Type B pancreatic cell (in vitro differentiated cells): Measurements from ENCODE around the gene PARD3. TPM values are rescaled to one million over a fixed set of nuclear protein-coding genes. Genes with fewer than 3 reads are reported as not detected.

Experiments used
- DNase-seq: peaks from one replicate; pipeline ENCODE4 v3.0.0; 2021; ENCODE audit warnings: mixed read lengths; ENCODE audit not compliant: unreplicated experiment; ENCODE audit errors: extremely low spot score
- H3K27ac Mint-ChIP-seq: 2 replicates; pipeline ENCODE4 v1.8.0; 2021; ENCODE audit warnings: mild to moderate bottlenecking, mixed read lengths
- H3K27me3 Mint-ChIP-seq: 2 replicates; pipeline ENCODE4 v1.8.0; 2021; ENCODE audit warnings: mixed read lengths
- H3K36me3 Mint-ChIP-seq: 2 replicates; pipeline ENCODE4 v1.8.0; 2021; ENCODE audit warnings: mixed read lengths
- H3K4me1 Mint-ChIP-seq: one replicate; pipeline ENCODE4 v1.8.0; 2021; ENCODE audit warnings: mixed read lengths; ENCODE audit not compliant: unreplicated experiment
- H3K4me3 Mint-ChIP-seq: 2 replicates; pipeline ENCODE4 v1.8.0; 2021; ENCODE audit warnings: mild to moderate bottlenecking, mixed read lengths
- H3K9me3 Mint-ChIP-seq: 2 replicates; pipeline ENCODE4 v1.8.0; 2021; ENCODE audit warnings: mixed read lengths
- total RNA-seq: library from RNA; stranded (reverse); gene quantifications from 2 replicates; pipeline ENCODE4 v1.2.1, GENCODE V29; 2021; ENCODE audit warnings: low replicate concordance
- TF ChIP-seq, protein P1 (sequence below): fragments of 200-600 bp; sonication (generic); conservative IDR thresholded peaks from 2 replicates; pipeline ENCODE4 v1.5.0; 2021; ENCODE audit warnings: antibody characterized with exemption, mild to moderate bottlenecking

Gene PARD3
- total RNA-seq, 1 donor from 2014 or later, result 52.3 TPM

DNA sequence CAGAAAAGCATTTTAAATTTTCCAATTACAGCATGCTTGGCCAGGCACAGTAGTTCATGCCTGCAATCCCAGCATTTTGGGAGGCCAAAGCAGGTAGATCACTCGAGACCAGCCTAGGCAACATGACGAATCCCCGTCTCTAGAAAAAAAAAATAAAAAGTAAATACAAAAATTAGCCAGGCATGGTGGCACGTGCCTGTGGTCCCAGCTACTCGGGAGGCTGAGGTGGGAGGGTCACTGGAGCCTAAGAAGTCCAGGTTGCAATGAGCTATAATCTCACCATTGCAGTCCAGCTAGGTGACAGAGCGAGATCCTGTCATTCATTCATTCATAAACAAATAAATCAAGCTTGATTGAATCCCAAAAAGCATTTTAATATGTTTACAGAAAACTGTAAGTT is 234.9 kb downstream of the PARD3 start:
- TF ChIP-seq, protein P1, sequence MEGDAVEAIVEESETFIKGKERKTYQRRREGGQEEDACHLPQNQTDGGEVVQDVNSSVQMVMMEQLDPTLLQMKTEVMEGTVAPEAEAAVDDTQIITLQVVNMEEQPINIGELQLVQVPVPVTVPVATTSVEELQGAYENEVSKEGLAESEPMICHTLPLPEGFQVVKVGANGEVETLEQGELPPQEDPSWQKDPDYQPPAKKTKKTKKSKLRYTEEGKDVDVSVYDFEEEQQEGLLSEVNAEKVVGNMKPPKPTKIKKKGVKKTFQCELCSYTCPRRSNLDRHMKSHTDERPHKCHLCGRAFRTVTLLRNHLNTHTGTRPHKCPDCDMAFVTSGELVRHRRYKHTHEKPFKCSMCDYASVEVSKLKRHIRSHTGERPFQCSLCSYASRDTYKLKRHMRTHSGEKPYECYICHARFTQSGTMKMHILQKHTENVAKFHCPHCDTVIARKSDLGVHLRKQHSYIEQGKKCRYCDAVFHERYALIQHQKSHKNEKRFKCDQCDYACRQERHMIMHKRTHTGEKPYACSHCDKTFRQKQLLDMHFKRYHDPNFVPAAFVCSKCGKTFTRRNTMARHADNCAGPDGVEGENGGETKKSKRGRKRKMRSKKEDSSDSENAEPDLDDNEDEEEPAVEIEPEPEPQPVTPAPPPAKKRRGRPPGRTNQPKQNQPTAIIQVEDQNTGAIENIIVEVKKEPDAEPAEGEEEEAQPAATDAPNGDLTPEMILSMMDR, result no peak
- Mint-ChIP-seq H3K36me3 (no peaks in the 10 kb centered on the region), H3K4me1 (peaks cover 64% of the 10 kb centered on the region), H3K27me3 (no peaks in the 10 kb centered on the region), H3K27ac (peak overlapping the region; percentile 66), H3K4me3 (no peak overlapping the region), H3K9me3 (no peaks in the 10 kb centered on the region)
- DNase-seq, result no peak

DNA sequence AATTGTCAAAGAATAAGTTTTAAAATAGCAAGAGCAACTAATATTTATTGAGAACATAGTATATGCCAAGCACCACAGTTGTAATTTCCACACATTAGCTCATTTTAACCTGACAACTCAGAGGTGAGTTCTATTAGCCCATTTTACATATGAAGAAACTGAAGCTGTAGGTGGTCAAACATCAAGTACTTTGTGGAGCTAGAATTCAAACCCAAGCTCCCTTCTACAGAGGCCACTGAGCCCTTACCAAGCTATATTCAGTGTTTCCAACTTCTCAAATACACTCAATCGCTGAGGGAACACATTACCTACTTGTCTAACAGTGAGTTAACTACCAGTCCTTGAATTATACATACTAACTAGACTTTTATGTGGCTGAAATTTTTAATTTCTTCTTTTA is 236.6 kb downstream of the PARD3 start:
- DNase-seq, result no peak
- peaks cover 51% of the 10 kb centered on the region for H3K4me1 Mint-ChIP-seq
- no peak overlapping the region for H3K4me3 Mint-ChIP-seq
- no peaks in the 10 kb centered on the region for H3K36me3 Mint-ChIP-seq
- H3K9me3 Mint-ChIP-seq, result no peaks in the 10 kb centered on the region
- H3K27ac Mint-ChIP-seq, result no peak overlapping the region
- H3K27me3 Mint-ChIP-seq, result no peaks in the 10 kb centered on the region
- TF ChIP-seq, protein P1, result no peak

DNA sequence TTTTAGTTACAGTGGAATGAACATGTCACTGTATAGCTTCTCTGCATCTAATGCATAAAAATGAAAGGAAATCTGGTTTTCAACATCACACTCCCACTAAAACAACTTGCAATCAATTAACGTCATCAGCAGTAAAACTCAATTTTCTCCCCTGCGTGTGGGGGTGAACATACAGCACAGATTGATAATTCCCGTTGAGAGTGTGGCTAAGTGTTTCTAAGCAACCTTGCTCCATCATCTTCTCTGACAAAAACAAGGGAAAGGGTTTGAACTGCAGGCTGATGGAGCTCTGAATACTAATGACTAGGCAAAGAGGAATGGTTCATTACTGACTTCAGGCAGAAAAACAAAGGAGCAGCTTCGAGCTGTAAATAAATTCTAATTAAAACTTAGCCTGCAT is 238.3 kb downstream of the PARD3 start:
- Mint-ChIP-seq H3K36me3 (no peaks in the 10 kb centered on the region), H3K27ac (no peak overlapping the region), H3K27me3 (no peaks in the 10 kb centered on the region), H3K9me3 (no peaks in the 10 kb centered on the region), H3K4me1 (peaks cover 39% of the 10 kb centered on the region), H3K4me3 (no peak overlapping the region)
- TF ChIP-seq, protein P1, result no peak
- DNase-seq, result no peak

DNA sequence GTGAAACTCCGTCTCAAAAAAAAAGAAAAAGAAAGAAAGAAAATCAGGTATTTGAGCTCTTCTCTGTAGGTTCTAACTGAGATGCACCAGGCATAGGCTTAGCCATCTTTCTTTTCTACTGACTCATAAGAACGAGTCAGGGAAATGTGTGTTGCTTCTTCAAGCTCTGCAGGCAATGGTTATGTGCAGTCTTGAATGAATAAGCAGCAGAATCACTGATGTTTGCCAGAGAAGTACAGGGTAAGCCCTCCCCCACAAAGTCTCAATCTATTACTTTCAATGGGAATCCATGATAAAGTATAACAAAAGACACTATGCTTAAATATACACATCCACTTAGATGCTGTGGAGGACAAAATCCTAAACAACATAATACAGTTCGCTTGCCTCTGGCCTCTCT is 239.2 kb downstream of the PARD3 start:
- no peak overlapping the region for H3K27ac Mint-ChIP-seq
- H3K27me3 Mint-ChIP-seq, result no peaks in the 10 kb centered on the region
- TF ChIP-seq, protein P1, result no peak
- H3K36me3 Mint-ChIP-seq, result no peaks in the 10 kb centered on the region
- no peak overlapping the region for H3K4me3 Mint-ChIP-seq
- peaks cover 37% of the 10 kb centered on the region for H3K4me1 Mint-ChIP-seq
- DNase-seq, result no peak
- no peaks in the 10 kb centered on the region for H3K9me3 Mint-ChIP-seq

DNA sequence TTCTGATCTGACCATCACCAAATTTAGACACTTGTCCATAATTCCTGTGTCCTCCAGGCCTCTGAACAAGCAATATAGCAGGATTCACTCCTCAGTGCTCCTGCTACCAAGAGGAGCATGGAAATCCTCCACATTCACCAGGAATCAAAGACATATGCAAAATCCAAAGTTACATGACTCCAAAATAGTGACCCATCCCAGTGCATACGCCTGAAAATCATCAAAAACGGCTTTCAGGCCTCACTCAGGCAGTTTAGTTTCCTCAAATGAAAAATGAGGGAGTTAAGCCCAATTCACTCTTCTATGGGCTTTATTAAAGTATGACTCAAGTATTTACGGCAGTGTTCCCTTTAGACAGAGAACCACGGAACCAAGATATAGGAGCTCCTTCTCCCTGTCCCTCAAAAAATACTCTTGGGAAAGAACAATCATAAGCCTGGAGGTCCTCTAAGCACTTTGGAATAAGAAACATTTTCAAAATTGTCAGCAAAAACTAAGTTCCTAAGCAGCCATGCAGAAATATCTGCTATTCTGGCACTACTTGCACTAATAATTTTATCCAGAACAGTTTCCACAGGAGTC is 240.7 kb downstream of the PARD3 start:
- H3K4me1 Mint-ChIP-seq, result peaks cover 33% of the 10 kb centered on the region
- no peaks in the 10 kb centered on the region for H3K27me3 Mint-ChIP-seq
- no peaks in the 10 kb centered on the region for H3K36me3 Mint-ChIP-seq
- DNase-seq, result no peak
- H3K4me3 Mint-ChIP-seq, result no peak overlapping the region
- H3K9me3 Mint-ChIP-seq, result no peaks in the 10 kb centered on the region
- no peak overlapping the region for H3K27ac Mint-ChIP-seq
- TF ChIP-seq, protein P1, result no peak

DNA sequence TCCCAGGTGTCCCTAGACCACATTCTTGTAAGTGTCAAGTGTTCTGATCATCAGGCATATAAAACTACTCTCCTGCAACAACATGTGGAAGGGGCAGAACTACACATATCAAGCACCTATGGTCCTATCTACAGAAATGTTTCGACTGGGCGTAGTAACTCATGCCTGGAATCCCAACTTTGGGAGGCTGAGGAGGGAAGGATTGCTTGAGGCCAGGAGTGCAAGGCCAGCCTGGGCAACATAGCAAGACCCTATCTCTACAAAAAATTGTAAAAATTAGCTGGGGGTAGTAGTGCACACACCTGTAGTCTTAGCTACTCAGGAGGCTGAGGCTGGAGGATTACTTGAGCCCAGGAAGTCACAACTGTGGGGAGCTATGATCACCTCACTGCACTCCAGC is 244.2 kb downstream of the PARD3 start:
- no peaks in the 10 kb centered on the region for H3K27me3 Mint-ChIP-seq
- peaks cover 25% of the 10 kb centered on the region for H3K4me1 Mint-ChIP-seq
- TF ChIP-seq, protein P1, result no peak
- H3K27ac Mint-ChIP-seq, result no peak overlapping the region
- no peaks in the 10 kb centered on the region for H3K36me3 Mint-ChIP-seq
- no peak overlapping the region for H3K4me3 Mint-ChIP-seq
- DNase-seq, result no peak
- H3K9me3 Mint-ChIP-seq, result no peaks in the 10 kb centered on the region
